ENCODE measurements around the gene SLC38A10. TPM values are rescaled to one million over a fixed set of nuclear protein-coding genes. Genes with fewer than 3 reads are reported as not detected.

The SLC38A10 gene
- total RNA-seq, 1 experiment from 2014 or later, result 43.8 TPM

DNA sequence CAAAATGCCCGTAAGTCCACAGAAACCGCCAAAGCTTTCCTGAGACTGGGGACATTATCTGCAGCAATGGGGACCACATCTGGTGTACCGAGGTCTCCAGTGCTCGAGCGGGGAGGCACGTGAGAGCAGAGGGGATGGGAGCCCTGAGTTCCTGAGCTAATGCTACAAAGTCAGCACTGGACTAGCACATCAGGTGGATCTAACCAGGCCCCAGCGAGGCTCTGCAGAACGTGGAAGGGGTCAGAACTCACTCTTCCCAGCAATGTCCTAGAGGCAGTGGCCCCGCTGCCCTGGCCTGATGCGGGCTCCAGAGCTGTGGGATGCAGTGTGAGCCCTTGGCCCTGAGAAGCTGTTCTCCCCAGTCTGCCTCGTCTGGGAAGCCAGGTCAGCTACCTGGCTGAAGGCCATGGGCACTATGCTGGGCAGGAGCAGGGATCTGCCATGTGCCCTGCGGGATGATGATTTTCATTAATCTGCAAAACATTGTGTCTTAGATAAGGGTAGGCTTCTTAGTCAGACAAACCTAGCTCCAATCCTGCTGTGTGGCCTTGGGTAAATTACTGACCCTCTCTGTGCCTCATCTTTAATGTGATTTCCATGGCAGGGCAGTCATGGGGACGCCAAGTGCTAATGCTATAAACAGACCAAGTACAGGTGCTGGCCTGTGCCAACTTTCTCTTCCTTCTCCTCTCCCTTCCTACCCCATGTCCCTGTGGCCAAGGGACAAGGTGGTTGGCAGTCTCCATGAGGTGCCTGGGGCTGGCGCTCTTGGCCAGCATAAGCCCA, 40.1 kb upstream of the SLC38A10 start:
- no peaks in the 10 kb centered on the region for H4K20me1 ChIP-seq (ENCODE audit: control insufficient read depth, insufficient read depth, insufficient read length)
- H4K5ac ChIP-seq (ENCODE audit: insufficient read length, low read depth, low read length), result no peak overlapping the region
- peaks cover 29% of the 10 kb centered on the region for H3K27me3 Mint-ChIP-seq (ENCODE audit: low read depth)
- H2BK120ac ChIP-seq (ENCODE audit: low read depth, low read length, poor library complexity, severe bottlenecking), result no peak overlapping the region
- no peak overlapping the region for H2BK5ac ChIP-seq (ENCODE audit: insufficient read length, low read length)
- H4K91ac ChIP-seq (ENCODE audit: insufficient read length, low read depth, low read length), result no peak overlapping the region
- no peaks in the 10 kb centered on the region for H3K79me2 ChIP-seq (ENCODE audit: insufficient read depth, low read length)
- H3K14ac ChIP-seq (ENCODE audit: insufficient read depth, low read length), result no peak overlapping the region
- H3K56ac ChIP-seq (ENCODE audit: insufficient read length, low read depth, low read length), result no peak overlapping the region
- no peak overlapping the region for H3K23ac ChIP-seq (ENCODE audit: insufficient read length, low read depth, low read length)
- H3K9ac ChIP-seq (ENCODE audit: extremely low read depth, insufficient read length, low read length), result no peak overlapping the region
- H3K4me3 Mint-ChIP-seq, result no peak overlapping the region
- H2BK12ac ChIP-seq (ENCODE audit: insufficient read length, low read depth, low read length), result no peak overlapping the region
- no CpG with 5 or more reads among the region's 14 CpGs for WGBS (ENCODE audit: extremely low coverage, insufficient read length, low lambda C conversion rate)
- peaks cover 30 to 58% of the 10 kb centered on the region in 2 experiments for H3K4me1 Mint-ChIP-seq
- H3K79me1 ChIP-seq (ENCODE audit: insufficient read depth, low read depth, low read length, poor library complexity, severe bottlenecking), result no peaks in the 10 kb centered on the region
- H3K9me3 Mint-ChIP-seq, result no peaks in the 10 kb centered on the region; a peak in 1 of 5 replicates
- H4K8ac ChIP-seq (replicated peaks; ENCODE audit: insufficient read length, low read depth, low read length), result no peak overlapping the region
- no peak overlapping the region for H3K27ac Mint-ChIP-seq
- H2AFZ ChIP-seq (ENCODE audit: low read length), result no peak overlapping the region
- no peak overlapping the region for H3K4ac ChIP-seq (ENCODE audit: low read depth, low read length)
- H3K4me2 ChIP-seq (ENCODE audit: insufficient read depth, insufficient read length, low read length), result no peak overlapping the region
- H3T11ph ChIP-seq (ENCODE audit: low read length), result no peak overlapping the region
- H2BK15ac ChIP-seq (ENCODE audit: low read depth, low read length), result no peak overlapping the region
- no peak for TF ChIP-seq CTCF (conservative IDR thresholded peaks at IDR 0.05)
- H3K9me3 ChIP-seq (ENCODE audit: control insufficient read depth, low read depth, low read length), result no peaks in the 10 kb centered on the region
- H3K27me3 ChIP-seq (ENCODE audit: insufficient read depth, low read length), result no peaks in the 10 kb centered on the region; the same call in 1 of the 2 replicates
- H3K27ac ChIP-seq (ENCODE audit: insufficient read length, low read depth, low read length), result no peak overlapping the region
- no peak overlapping the region for H2AK5ac ChIP-seq (ENCODE audit: insufficient read length, low read length)
- DNase-seq, result no peak
- H2BK20ac ChIP-seq (ENCODE audit: low read depth, low read length, poor library complexity, severe bottlenecking), result no peak overlapping the region
- H3K23me2 ChIP-seq (ENCODE audit: insufficient read length, low read depth, low read length, poor library complexity, severe bottlenecking), result no peaks in the 10 kb centered on the region
- no peaks in the 10 kb centered on the region for H3K36me3 Mint-ChIP-seq (ENCODE audit: insufficient read depth in 1 of 3, low read depth in 3 of 3)
- no peak overlapping the region for H3K18ac ChIP-seq (ENCODE audit: insufficient read length, low read depth, low read length)
- no peaks in the 10 kb centered on the region; the same call in 1 of the 2 replicates for H3K4me1 ChIP-seq (ENCODE audit: insufficient read depth, low read length)

Measured in H9 (cell line).